Fibroblast of skin of back (primary cell): ENCODE data around the gene CAPN9.

Experiments
- DNase-seq: peaks from one replicate; pipeline ENCODE4 v3.0.0-alpha.2; 2013

CAPN9 gene

GRCh38 chr1:230851291-230851691 is 104.1 kb downstream of the CAPN9 start:
- peak; percentile 97 for DNase-seq
